ENCODE measurements around the gene CENPP. TPM values are rescaled to one million over a fixed set of nuclear protein-coding genes. Genes with fewer than 3 reads are reported as not detected.

The CENPP gene
- total RNA-seq: 10 to 100 TPM; 22.8 to 38.3 TPM

GRCh38 chr9:92325269-92325990 lies at the start of gene CENPP, which contains the start of gene NOL8:
CENPP (plus strand) TSS chr9:92325953.
NOL8 (minus strand) TSS chr9:92325350; CDS start chr9:92324161, 1,189 bp downstream.
- H3K4me1 Mint-ChIP-seq: peaks cover 48% of the 10 kb centered on the region
- DNase-seq: peak; percentile 92
- no peaks in the 10 kb centered on the region for H3K9me3 Mint-ChIP-seq (ENCODE audit: low read depth)
- peak within 1 kb of the TSS; percentile 91 for H3K27ac Mint-ChIP-seq
- peak within 1 kb of the TSS; percentile 93 for H3K4me3 Mint-ChIP-seq
- ATAC-seq: peak; percentile 93
- H3K27me3 Mint-ChIP-seq: no peaks in the 10 kb centered on the region
- H3K36me3 Mint-ChIP-seq: peaks cover 21% of the 10 kb centered on the region
- CTCF ChIA-PET: interaction anchor here (0.6 to 1.7 kb wide), 9 partner anchors 12 to 187 kb away, joined by 3 to 11 read pairs (median 3); no protein-coding TSS in a partner anchor

- H3K9me3 Mint-ChIP-seq (ENCODE audit: low read depth): no peaks in the 10 kb centered on the region
- CTCF ChIA-PET: interaction anchor here (0.6 to 4.1 kb wide), 4 partner anchors 15 to 477 kb away, joined by 3 to 23 read pairs (median 5); no protein-coding TSS in a partner anchor
- peaks cover 71% of the 10 kb centered on the region for H3K36me3 Mint-ChIP-seq
- no peaks in the 10 kb centered on the region for H3K27me3 Mint-ChIP-seq
- ATAC-seq (peak; percentile 45), DNase-seq (peak; percentile 62)
- H3K4me1 Mint-ChIP-seq: peaks cover 44% of the 10 kb centered on the region
- H3K4me3 Mint-ChIP-seq: peak overlapping the region; percentile 54
- H3K27ac Mint-ChIP-seq: peak overlapping the region; percentile 86
These were observed 49.3 kb upstream of the CENPP start for GRCh38 chr9:92276331-92277032.

GRCh38 chr9:92278110-92278509 lies 47.6 kb upstream of the CENPP start:
- peaks cover 52% of the 10 kb centered on the region for H3K4me1 Mint-ChIP-seq
- no peaks in the 10 kb centered on the region for H3K27me3 Mint-ChIP-seq
- peaks cover 72% of the 10 kb centered on the region for H3K36me3 Mint-ChIP-seq
- peak overlapping the region; percentile 57 for H3K27ac Mint-ChIP-seq
- H3K9me3 Mint-ChIP-seq (ENCODE audit: low read depth): no peaks in the 10 kb centered on the region
- H3K4me3 Mint-ChIP-seq: no peak overlapping the region
- DNase-seq (no peak), ATAC-seq (no peak)
- CTCF ChIA-PET: interaction anchor here (1.1 to 4.1 kb wide), 3 partner anchors 10 to 139 kb away, joined by 4 to 23 read pairs (median 6); no protein-coding TSS in a partner anchor

- peaks cover 54% of the 10 kb centered on the region for H3K4me1 Mint-ChIP-seq
- DNase-seq: no peak
- ATAC-seq: no peak
- H3K27me3 Mint-ChIP-seq: no peaks in the 10 kb centered on the region
- H3K36me3 Mint-ChIP-seq: peaks cover 68% of the 10 kb centered on the region
- H3K9me3 Mint-ChIP-seq (ENCODE audit: low read depth): no peaks in the 10 kb centered on the region
- peak overlapping the region; percentile 29 for H3K27ac Mint-ChIP-seq
- CTCF ChIA-PET: interaction anchor here (1.1 to 4.1 kb wide), 2 partner anchors 9 to 140 kb away, joined by 4 to 23 read pairs; no protein-coding TSS in a partner anchor
- no peak overlapping the region for H3K4me3 Mint-ChIP-seq
These were observed 46.5 kb upstream of the CENPP start for GRCh38 chr9:92279302-92279701.

- ATAC-seq: no peak
- peaks cover 55% of the 10 kb centered on the region for H3K36me3 Mint-ChIP-seq
- H3K4me1 Mint-ChIP-seq: peaks cover 56% of the 10 kb centered on the region
- no peaks in the 10 kb centered on the region for H3K27me3 Mint-ChIP-seq
- DNase-seq: no peak
- no peak overlapping the region for H3K4me3 Mint-ChIP-seq
- H3K27ac Mint-ChIP-seq: peak overlapping the region; percentile 18
- CTCF ChIA-PET: interaction anchor here (0.9 kb wide), 1 partner anchor 150 kb away, joined by 3 read pairs; no protein-coding TSS in a partner anchor
- H3K9me3 Mint-ChIP-seq (ENCODE audit: low read depth): no peaks in the 10 kb centered on the region
These were observed 35.9 kb upstream of the CENPP start for GRCh38 chr9:92289708-92290390.

- Mint-ChIP-seq H3K36me3 (peaks cover 47% of the 10 kb centered on the region), H3K27me3 (no peaks in the 10 kb centered on the region), H3K9me3 (ENCODE audit: low read depth) (no peaks in the 10 kb centered on the region), H3K27ac (peak overlapping the region; percentile 97), H3K4me3 (peak overlapping the region; percentile 53), H3K4me1 (peaks cover 57% of the 10 kb centered on the region)
- ATAC-seq (no peak), DNase-seq (no peak)
- CTCF ChIA-PET: interaction anchor here (0.7 to 1.3 kb wide), 5 partner anchors 9 to 153 kb away, joined by 3 read pairs; no protein-coding TSS in a partner anchor
These were observed 34.8 kb upstream of the CENPP start for GRCh38 chr9:92290785-92291429.

- ATAC-seq (no peak), DNase-seq (no peak)
- no peaks in the 10 kb centered on the region for H3K9me3 Mint-ChIP-seq (ENCODE audit: low read depth)
- H3K4me1 Mint-ChIP-seq: peaks cover 62% of the 10 kb centered on the region
- peak overlapping the region; percentile 97 for H3K27ac Mint-ChIP-seq
- no peaks in the 10 kb centered on the region for H3K27me3 Mint-ChIP-seq
- CTCF ChIA-PET: interaction anchor here (0.6 to 1.3 kb wide), 6 partner anchors 10 to 153 kb away, joined by 3 read pairs; no protein-coding TSS in a partner anchor
- peaks cover 48% of the 10 kb centered on the region for H3K36me3 Mint-ChIP-seq
- H3K4me3 Mint-ChIP-seq: peak overlapping the region; percentile 53
These were observed 34.2 kb upstream of the CENPP start for GRCh38 chr9:92291577-92291976.

GRCh38 chr9:92292338-92293074 lies 33.2 kb upstream of the CENPP start:
- ATAC-seq (no peak), DNase-seq (no peak)
- no peaks in the 10 kb centered on the region for H3K27me3 Mint-ChIP-seq
- H3K27ac Mint-ChIP-seq: peak overlapping the region; percentile 97
- peaks cover 53% of the 10 kb centered on the region for H3K36me3 Mint-ChIP-seq
- H3K4me1 Mint-ChIP-seq: peaks cover 66% of the 10 kb centered on the region
- H3K4me3 Mint-ChIP-seq: peak overlapping the region; percentile 84
- no peaks in the 10 kb centered on the region for H3K9me3 Mint-ChIP-seq (ENCODE audit: low read depth)
- CTCF ChIA-PET: interaction anchor here (0.8 to 1.4 kb wide), 3 partner anchors 34 to 154 kb away, joined by 3 to 4 read pairs (median 3); no protein-coding TSS in a partner anchor

GRCh38 chr9:92293075-92293354 lies 32.7 kb upstream of the CENPP start:
- H3K27ac Mint-ChIP-seq: peak overlapping the region; percentile 97
- H3K27me3 Mint-ChIP-seq: no peaks in the 10 kb centered on the region
- H3K4me1 Mint-ChIP-seq: peaks cover 68% of the 10 kb centered on the region
- CTCF ChIA-PET: interaction anchor here (1.4 kb wide), 1 partner anchor 154 kb away, joined by 4 read pairs; no protein-coding TSS in a partner anchor
- DNase-seq: no peak
- H3K36me3 Mint-ChIP-seq: peaks cover 54% of the 10 kb centered on the region
- H3K4me3 Mint-ChIP-seq: peak overlapping the region; percentile 84
- ATAC-seq: no peak
- no peaks in the 10 kb centered on the region for H3K9me3 Mint-ChIP-seq (ENCODE audit: low read depth)

- Mint-ChIP-seq H3K27ac (peak within 1 kb of the TSS; percentile 97), H3K36me3 (peaks cover 52% of the 10 kb centered on the region), H3K4me3 (peak within 1 kb of the TSS; percentile 84), H3K27me3 (no peaks in the 10 kb centered on the region), H3K4me1 (peaks cover 67% of the 10 kb centered on the region), H3K9me3 (ENCODE audit: low read depth) (no peaks in the 10 kb centered on the region)
- DNase-seq (peak; percentile 99), ATAC-seq (peak; percentile 94)
- CTCF ChIA-PET: interaction anchor here (1.4 kb wide), 1 partner anchor 155 kb away, joined by 4 read pairs; no protein-coding TSS in a partner anchor
These were observed 32.1 kb upstream of the CENPP start, which contains the start of gene IARS1 for GRCh38 chr9:92293452-92294296. IARS1 (minus strand) TSS chr9:92293697; CDS start chr9:92289419, 4,278 bp downstream.

GRCh38 chr9:92294297-92294676 lies 31.5 kb upstream of the CENPP start:
- H3K27ac Mint-ChIP-seq: peak overlapping the region; percentile 97
- no peaks in the 10 kb centered on the region for H3K27me3 Mint-ChIP-seq
- peak overlapping the region; percentile 84 for H3K4me3 Mint-ChIP-seq
- H3K9me3 Mint-ChIP-seq (ENCODE audit: low read depth): no peaks in the 10 kb centered on the region
- H3K4me1 Mint-ChIP-seq: peaks cover 72% of the 10 kb centered on the region
- ATAC-seq (no peak), DNase-seq (no peak)
- CTCF ChIA-PET: no interaction called here
- H3K36me3 Mint-ChIP-seq: peaks cover 56% of the 10 kb centered on the region
